Right atrium auricular region (tissue), 2 donors: ENCODE results near the gene RPP25. TPM values are rescaled to one million over a fixed set of nuclear protein-coding genes. Genes with fewer than 3 reads are reported as not detected.

ENCODE experiments used
- DNase-seq: peaks from one replicate; pipeline ENCODE4 v3.0.0-alpha.2; 2019; ENCODE audit warnings: low spot score
- H3K27ac ChIP-seq, 2 donors: fragments of 200-600 bp; sonication (generic); 1 replicate in 1 of 2; 2 replicates in 1 of 2; pipeline ENCODE4 v1.5.1; 2016 to 2019
- H3K27me3 ChIP-seq, 2 donors: fragments of 200-600 bp; sonication (generic); one replicate each; pipeline versions ENCODE4 v1.5.1 to v1.6.0; 2017 to 2019
- H3K36me3 ChIP-seq: fragments of 200-600 bp; sonication (generic); one replicate; pipeline ENCODE4 v1.5.1; 2016
- H3K4me1 ChIP-seq, 2 donors: fragments of 200-600 bp; sonication (generic); one replicate each; pipeline versions ENCODE4 v1.5.1 to v1.6.0; 2017 to 2019
- H3K4me3 ChIP-seq, 2 donors: fragments of 200-600 bp; sonication (generic); 1 replicate in 1 of 2; 2 replicates in 1 of 2; pipeline ENCODE4 v1.5.1; 2017 to 2019; ENCODE audit warnings: mild to moderate bottlenecking in 1 of 2, moderate library complexity in 1 of 2
- H3K9me3 ChIP-seq, 2 donors: fragments of 200-600 bp; sonication (generic); one replicate each; pipeline ENCODE4 v1.5.1; 2019
- total RNA-seq, 2 donors: library from RNA; depleted of rRNA; stranded (reverse); fragments of >200 nt; gene quantifications; one replicate each; pipeline ENCODE4 v1.1.0, GENCODE V29; 2016
- TF ChIP-seq, protein P1 (sequence below), 2 donors: fragments of 200-600 bp; sonication (generic); IDR thresholded peaks; one replicate each; pipeline ENCODE4 v1.5.1; 2019; ENCODE audit warnings: antibody characterized with exemption in 2 of 2

RPP25 gene
- total RNA-seq, 2 donors from 2014 or later, result 4.3 to 9.4 TPM

DNA sequence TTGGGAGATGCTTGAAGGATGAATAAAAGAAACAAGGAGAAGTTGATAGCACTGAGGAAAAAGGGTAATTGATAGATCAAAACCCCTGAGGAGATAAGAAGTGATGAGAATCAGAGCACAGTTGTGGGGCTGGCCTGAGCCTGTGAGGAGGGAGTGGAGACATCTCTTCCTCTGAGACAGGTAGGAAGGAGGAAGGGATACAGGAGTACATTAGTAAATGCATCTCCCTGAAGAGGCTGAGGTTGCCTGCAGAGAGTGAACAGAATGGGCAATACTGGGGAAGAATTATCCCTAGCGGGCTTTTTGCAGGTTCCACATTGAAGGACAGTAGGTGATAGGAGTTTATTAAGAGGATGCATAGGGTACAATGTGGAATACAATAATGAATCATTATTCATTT is 21.5 kb upstream of the RPP25 start:
- Histone ChIP-seq H3K27ac (no peak overlapping the region), H3K27me3 (no peaks in the 10 kb centered on the region), H3K4me1 (no peaks in the 10 kb centered on the region), H3K36me3 (no peaks in the 10 kb centered on the region), H3K9me3 (no peaks in the 10 kb centered on the region), H3K4me3 (no peak overlapping the region)
- TF ChIP-seq, protein P1, sequence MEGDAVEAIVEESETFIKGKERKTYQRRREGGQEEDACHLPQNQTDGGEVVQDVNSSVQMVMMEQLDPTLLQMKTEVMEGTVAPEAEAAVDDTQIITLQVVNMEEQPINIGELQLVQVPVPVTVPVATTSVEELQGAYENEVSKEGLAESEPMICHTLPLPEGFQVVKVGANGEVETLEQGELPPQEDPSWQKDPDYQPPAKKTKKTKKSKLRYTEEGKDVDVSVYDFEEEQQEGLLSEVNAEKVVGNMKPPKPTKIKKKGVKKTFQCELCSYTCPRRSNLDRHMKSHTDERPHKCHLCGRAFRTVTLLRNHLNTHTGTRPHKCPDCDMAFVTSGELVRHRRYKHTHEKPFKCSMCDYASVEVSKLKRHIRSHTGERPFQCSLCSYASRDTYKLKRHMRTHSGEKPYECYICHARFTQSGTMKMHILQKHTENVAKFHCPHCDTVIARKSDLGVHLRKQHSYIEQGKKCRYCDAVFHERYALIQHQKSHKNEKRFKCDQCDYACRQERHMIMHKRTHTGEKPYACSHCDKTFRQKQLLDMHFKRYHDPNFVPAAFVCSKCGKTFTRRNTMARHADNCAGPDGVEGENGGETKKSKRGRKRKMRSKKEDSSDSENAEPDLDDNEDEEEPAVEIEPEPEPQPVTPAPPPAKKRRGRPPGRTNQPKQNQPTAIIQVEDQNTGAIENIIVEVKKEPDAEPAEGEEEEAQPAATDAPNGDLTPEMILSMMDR (IDR thresholded peaks at IDR 0.05), result no peak
- DNase-seq, result no peak

DNA sequence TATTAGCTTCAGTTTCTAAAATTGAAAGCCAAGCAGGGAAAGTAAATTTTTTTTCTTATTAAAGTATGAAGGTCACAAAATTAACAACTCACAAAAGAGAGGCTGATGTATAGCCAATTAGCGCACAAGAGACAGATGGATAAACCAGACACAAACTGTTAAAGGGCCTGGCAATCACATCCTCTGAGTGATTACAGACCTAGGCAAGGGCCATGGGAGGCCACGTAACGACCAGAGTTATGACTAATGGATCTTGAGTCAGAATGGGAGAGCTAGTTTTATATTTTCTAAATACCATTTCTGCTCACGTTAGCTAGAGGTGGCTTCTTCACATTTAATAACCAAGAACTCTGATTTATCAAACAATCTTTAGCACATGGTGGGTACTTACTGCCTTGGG is 21.0 kb upstream of the RPP25 start:
- TF ChIP-seq, protein P1 (IDR thresholded peaks at IDR 0.05), result no peak
- Histone ChIP-seq H3K36me3 (no peaks in the 10 kb centered on the region), H3K4me1 (no peaks in the 10 kb centered on the region), H3K9me3 (no peaks in the 10 kb centered on the region), H3K27ac (no peak overlapping the region), H3K4me3 (no peak overlapping the region), H3K27me3 (no peaks in the 10 kb centered on the region)
- no peak for DNase-seq

DNA sequence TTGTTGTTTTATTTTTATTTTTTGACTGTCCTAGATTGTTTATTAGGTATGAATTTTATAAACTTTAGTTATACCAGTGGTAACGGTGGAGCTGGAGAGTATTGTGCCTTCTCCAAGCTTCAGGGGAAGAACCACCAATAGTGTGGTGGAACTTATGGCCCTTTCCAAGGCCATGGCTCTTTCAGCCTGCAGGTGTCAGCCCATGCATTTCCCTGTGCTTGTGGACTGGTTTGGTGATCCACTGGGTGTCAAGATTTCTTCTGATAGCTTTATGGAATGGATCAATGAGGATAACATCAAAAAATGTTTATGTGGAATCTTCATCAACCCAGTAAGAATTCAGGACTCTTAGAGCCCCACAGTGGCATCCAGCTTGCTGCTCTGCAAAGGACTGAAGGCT is 19.6 kb upstream of the RPP25 start:
- H3K4me1 ChIP-seq, result no peaks in the 10 kb centered on the region
- no peak overlapping the region for H3K27ac ChIP-seq
- DNase-seq, result no peak
- H3K36me3 ChIP-seq, result no peaks in the 10 kb centered on the region
- no peaks in the 10 kb centered on the region for H3K9me3 ChIP-seq
- TF ChIP-seq, protein P1 (IDR thresholded peaks at IDR 0.05), result no peak
- H3K27me3 ChIP-seq, result no peaks in the 10 kb centered on the region
- no peak overlapping the region for H3K4me3 ChIP-seq

DNA sequence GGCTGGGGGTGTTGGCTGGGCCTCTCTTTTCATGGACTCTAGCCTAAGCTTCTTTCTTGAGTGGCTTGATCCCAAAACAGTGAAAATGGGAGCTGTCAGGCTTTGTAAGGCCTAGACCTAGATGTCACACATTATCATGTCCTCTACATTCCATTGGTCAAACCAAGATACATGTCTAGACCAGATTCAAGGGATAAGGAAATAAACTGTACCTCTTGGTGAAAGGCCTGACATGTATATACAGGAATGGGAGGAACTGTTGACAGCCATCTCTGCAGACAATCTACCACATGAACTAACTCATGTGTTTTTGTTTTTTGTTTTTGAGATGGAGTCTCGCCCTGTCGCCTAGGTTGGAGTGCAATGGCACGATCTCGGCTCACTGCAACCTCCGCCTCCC is 11.1 kb upstream of the RPP25 start:
- no peak overlapping the region for H3K27ac ChIP-seq
- H3K4me3 ChIP-seq, result no peak overlapping the region
- H3K4me1 ChIP-seq, result no peaks in the 10 kb centered on the region
- DNase-seq, result no peak
- H3K36me3 ChIP-seq, result no peaks in the 10 kb centered on the region
- TF ChIP-seq, protein P1 (IDR thresholded peaks at IDR 0.05), result no peak
- no peaks in the 10 kb centered on the region for H3K9me3 ChIP-seq
- no peaks in the 10 kb centered on the region for H3K27me3 ChIP-seq

DNA sequence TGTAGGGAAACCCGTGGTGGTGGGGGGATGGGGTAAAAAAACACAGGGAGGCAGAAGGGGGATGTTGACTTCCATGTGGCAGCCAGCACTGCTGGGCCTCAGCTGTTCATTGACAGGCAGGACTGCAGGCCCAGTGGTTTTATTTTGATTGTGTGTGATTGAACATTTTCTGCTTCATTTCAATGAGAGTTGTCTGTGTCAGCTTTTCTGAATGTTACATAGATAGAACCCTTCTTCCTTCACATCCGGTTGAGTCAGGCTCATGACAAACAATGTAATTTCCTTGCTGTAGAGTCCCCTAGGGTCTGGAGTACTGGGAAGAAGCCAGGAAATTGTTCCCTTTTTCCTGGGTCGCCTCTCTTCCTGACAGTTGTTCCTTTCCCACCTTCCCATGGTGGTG is 8.2 kb upstream of the RPP25 start:
- Histone ChIP-seq H3K9me3 (no peaks in the 10 kb centered on the region), H3K4me1 (peaks cover 0 to 2% of the 10 kb centered on the region in 2 donors), H3K27me3 (no peaks in the 10 kb centered on the region), H3K4me3 (no peak overlapping the region), H3K36me3 (no peaks in the 10 kb centered on the region), H3K27ac (no peak overlapping the region)
- TF ChIP-seq, protein P1 (IDR thresholded peaks at IDR 0.05), result no peak
- DNase-seq, result no peak

DNA sequence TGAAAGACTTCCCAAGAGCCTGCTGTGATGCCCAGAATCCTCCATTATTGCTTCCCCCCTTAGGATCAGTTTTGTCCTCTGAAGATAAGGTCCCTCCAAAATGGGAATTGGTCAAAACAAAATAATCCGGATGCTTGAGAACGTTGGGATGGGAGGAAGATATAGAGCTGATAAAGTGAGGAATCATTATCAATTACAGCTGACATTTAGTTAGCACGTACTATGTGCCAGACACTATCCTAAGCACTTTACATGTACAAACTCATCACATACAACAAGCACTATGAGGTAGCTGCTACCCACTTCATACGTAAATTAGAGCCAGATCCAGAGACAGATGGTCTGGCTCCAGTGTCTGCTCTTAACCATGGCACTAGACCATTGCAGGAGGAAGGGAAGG is 6.6 kb upstream of the RPP25 start:
- Histone ChIP-seq H3K27me3 (no peaks in the 10 kb centered on the region), H3K36me3 (no peaks in the 10 kb centered on the region), H3K9me3 (no peaks in the 10 kb centered on the region), H3K27ac (no peak overlapping the region), H3K4me3 (no peak overlapping the region), H3K4me1 (peaks cover 0 to 18% of the 10 kb centered on the region in 2 donors)
- no peak for DNase-seq
- TF ChIP-seq, protein P1 (IDR thresholded peaks at IDR 0.05), result no peak
